Activated CD8-positive, alpha-beta memory T cell treated with anti-CD3 and anti-CD28 coated beads for 48 hours (primary cell): Measurements from ENCODE around the gene AQP12A.
"Not testable (repeated sequence)": the region's sequence is repeated elsewhere in the genome, so short reads cannot be mapped to it uniquely, and the experiment has no call there.

Source experiments
- DNase-seq, 3 experiments: peaks; one replicate each; pipeline ENCODE4 v3.0.0-alpha.2; 2020; ENCODE audit warnings: low read depth in 2 of 3, low spot score in 2 of 3

The AQP12A gene

GRCh38 chr2:240659883-240660282 is 31.8 kb upstream of the AQP12A start:
- not testable (repeated sequence) for DNase-seq

- DNase-seq = no peak
These were observed 29.0 kb upstream of the AQP12A start for GRCh38 chr2:240662681-240663080.

DNA sequence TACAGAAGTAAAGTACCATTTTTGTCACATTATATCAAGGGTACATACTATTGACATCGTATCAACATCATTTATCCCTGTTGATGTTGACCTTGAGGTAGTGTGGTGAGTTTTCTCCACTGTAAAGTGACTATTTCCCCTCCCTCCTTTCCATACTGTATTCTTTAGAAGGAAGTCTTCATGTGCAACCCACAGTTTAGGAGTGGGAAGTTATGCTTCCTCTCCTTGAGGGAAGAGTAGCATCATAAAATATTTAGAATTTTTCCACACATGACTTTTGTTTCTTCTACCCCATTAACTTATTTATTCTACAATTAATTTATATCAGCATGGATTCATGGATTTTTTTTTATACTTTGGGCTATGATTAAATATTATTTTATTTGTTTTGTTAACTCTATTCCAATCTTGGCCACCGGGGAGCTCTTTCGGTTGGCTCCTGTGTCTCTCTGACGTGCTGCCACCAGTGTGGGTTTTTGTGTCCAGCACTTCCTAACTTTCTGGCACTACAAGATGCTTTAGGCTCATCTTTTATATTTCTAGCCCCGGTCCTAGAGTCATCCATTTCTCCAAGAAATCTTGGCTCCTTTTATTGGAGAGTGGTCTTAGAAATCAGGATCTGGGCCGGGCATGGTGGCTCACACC is 28.0 kb upstream of the AQP12A start:
- no peak for DNase-seq

DNA sequence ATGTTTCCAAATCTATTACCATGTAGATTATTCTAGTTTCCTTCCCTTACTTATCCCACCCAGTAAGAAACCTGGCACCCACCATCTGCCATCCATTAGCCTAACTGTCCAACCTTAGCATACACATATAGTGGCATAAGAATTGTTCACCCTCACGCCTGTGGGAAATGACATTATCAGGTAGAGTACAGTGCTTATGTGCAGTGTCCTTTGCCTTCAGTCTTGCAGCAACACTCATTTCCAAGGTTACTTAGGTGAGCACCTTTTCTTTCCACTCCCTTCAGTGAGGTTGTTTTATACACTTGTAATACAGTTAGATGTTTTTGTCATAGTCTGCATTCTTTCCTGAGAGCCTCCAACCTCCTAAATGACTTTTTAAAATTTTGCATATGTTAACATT is 27.0 kb upstream of the AQP12A start:
- DNase-seq = no peak

- no peak for DNase-seq
These were observed 21.3 kb upstream of the AQP12A start for GRCh38 chr2:240670402-240670801.

DNA sequence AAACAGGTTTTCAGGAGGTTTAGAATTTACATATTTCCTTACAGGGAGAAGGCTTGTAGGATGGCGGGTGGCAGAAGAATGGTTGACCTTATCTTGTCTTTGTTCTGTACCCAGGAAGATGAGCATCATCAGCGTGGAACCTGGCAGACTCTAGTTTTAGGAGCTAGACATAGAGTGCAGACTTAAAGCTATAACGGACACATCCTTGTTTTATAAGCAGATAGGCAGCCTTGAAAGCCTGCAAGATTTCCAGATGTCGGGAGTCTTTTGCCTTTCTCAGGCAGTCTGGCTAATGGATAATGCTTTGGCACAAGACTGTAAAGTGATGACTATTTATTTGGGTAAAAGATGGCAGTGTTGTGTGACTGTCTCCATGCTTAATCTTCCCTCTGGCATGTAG is 20.7 kb upstream of the AQP12A start:
- no peak for DNase-seq

- DNase-seq = no peak
These were observed 19.5 kb upstream of the AQP12A start for GRCh38 chr2:240672076-240672700.

DNA sequence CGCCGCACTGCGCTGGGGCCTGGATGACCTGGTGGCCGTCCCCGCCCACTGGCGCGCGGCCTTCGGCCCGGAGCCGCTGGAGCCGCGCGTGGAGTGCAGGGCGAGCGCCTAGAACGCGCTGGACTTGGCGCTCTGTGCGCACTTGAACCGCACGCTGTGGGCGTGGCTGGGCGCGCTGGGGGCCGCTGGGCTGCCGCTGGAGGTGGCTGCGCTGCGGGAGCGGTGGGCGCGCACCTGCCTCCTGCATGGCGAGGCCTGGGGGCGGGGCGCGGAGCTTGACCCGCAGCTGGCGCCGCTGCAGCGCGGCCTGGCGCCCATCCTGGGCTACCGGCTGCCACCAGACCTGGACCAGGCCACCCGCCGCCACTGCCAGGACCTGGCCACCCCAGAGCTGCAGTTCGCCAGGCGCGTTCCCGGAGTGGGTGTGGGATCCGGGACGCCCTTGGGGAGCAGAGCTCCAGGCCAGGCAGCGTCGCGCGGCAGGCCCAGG is 18.9 kb upstream of the AQP12A start:
- DNase-seq = no peak

- DNase-seq = not testable (repeated sequence)
These were observed 17.0 kb upstream of the AQP12A start for GRCh38 chr2:240674461-240675184.

DNA sequence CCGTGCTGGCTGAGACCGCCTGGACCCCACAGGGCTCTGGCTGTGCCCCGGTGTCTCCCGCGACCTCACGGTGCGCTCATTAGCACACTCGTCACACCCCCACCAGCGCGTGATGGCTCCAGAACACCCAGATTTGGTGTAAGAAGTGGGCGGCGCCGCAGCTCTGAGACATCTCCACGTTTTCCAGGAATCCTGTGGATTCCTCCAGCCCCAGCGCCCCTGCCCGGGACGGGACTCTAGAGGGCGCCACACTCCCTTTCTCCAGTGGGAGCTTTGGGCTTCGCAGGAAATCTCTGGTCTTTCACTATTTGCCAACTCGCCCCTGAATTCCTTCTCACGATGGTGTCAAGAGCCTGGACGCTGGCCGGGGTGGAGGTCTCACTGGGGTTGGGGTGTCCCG is 16.3 kb upstream of the AQP12A start:
- DNase-seq = not testable (repeated sequence)

DNA sequence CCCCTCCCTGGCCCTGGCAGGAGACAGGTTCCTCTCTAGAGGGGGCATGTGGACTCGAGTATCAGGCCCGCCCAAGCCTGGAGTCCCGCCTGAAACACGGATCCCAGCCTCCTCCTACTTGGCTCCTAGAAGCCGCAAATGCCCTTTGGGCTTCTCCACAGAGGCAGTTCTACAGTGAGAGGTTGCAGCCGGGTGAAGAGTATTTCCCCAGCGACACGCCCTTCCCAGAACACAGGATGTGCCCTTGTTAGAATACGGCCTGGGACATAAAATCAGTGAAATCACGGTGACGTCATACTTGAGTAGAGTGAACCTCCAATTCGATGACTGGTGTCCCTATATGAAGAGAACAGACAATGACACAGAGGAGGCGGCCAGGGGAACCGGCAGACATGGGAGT is 13.6 kb upstream of the AQP12A start:
- not testable (repeated sequence) for DNase-seq

DNA sequence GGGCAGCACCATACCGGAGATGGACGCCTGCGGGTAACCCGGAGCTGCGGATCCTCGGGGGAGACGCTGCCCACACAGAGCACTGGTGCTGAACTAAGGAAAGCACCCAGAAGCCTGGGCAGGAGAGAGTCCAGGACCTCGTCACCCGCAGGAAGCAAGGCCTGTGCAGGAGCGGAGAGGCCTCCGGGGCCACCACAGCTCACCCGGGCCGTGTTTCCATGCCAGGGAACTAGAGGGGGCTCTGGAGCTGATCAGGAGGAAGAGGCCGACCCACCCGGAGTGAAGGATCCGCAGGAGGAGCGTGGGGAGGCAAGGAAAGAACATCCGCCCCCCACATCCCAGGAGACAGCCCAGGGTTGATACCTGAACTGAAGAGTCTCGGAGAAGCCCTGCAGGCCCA is 12.8 kb upstream of the AQP12A start:
- not testable (repeated sequence) for DNase-seq

DNA sequence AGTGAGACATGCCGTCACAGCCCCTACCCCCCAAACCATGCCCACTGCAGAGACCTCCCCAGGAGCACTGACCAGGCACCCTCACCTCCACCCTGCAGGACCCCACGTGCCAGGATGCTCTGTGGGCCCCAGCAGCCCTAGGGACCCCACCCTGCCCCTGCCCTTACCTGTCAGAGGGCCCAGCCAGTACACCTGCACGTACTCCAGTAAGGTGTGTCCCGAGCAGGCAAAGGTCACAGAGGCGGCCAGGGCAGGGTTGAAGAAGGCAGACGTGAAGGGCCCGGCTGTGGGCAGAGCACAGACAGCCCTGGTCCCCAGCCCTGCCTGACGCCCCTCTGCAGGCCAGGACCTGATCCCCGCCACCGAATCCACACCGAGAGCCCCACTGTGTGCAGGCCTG is 11.5 kb upstream of the AQP12A start:
- not testable (repeated sequence) for DNase-seq

DNA sequence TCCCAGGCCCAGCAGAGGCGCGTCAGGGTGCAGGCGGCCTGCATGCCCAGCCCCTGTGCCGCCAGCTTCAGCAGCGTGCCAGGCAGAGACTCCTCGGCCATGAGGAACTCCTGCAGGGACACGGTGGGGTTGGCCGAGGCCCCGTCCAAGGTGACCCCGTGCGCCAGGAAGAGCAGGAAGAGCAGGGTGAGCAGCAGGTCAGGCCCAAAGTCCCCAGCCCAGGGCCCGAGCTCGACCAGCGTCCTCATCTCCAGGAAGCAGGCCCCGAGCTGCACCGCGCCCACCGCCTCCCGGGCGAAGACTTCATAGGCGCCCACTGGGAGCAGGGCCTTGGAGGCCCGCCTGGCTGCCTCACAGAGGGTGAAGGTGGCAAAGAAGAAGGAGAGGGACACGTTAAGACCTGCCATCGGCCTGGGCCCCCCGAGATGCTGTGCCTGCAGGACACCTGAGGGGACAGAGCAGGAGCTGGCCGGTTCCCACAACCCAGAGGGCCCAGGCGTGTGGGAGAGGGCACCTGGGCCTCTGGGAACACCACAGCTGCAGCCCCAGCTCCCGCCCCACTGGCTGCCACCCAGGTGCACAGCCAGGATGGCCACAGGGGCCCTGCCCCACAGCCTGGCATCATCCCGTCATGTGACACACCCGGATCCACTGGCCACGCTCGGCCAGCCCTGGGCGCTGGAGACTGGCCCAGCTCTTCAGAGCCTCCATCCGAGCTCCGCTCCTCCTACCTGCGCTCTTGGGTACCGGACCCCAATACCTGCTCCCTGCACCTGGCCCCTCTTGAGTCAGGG is 9.0 kb upstream of the AQP12A start, which contains the start of gene AQP12B:
Gene AQP12B, minus strand, starts transcription at position 455 of the 794 bp plus-strand sequence. Its CDS starts 48 bp downstream, at position 407.
- not testable (repeated sequence) for DNase-seq

- DNase-seq = not testable (repeated sequence)
These were observed 8.2 kb upstream of the AQP12A start for GRCh38 chr2:240683329-240683979.

DNA sequence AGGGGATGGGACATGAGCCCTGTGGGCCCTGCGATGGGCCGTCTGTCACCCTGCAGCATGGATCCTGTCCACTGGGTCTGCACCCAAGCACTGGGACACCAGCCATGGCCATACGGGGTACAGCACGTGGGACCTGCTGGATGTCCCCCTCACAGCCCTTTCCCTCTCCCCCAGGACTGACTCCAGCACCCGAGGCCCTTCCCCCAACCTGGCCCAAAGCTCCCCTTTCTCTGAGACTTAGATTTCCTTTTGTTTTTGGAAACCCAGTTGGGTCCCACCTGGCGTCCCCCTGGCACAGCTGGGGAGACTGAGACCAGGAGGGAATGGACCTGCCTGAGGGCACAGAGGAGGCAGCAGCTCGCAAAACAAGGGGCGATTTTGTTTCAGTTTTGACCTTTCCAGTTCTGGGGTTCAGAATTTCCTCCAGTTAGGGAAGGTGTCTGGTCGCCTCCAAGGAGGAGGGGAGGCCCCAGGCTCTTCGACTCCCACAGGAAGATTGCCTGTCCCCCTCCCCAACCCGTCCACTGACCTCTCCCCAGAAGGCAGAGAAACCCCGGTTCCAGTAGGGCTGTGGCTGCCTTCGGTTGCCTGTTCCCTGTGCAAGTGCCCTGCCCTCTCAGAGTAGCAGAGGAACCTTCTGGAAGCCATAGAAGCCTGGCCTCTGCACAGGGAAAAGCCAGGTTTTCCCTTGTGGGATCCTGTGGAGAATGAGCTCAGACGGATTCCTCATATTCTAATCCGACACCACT is 7.5 kb upstream of the AQP12A start:
- DNase-seq = not testable (repeated sequence)

GRCh38 chr2:240685771-240686371 is 5.8 kb upstream of the AQP12A start:
- no peak for DNase-seq

DNA sequence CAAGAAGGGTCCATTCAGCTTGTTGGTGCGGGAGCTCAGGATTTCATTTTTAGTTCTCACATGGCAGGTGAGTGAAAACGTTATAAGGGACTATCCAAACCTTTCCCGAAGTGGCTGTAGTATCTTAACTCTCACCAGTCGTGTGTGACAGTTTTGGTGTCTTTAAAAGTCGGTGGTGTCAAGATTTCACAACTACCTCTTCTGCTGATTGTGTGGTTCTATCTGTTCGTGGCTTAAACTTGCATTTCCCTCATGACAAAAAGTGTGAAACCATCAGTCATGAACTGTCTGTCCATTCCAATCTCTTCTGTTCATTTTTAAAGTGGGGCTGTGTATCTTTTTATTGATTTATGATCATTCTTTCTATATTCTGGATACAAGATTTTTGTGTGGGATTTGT is 5.2 kb upstream of the AQP12A start:
- no peak for DNase-seq

DNA sequence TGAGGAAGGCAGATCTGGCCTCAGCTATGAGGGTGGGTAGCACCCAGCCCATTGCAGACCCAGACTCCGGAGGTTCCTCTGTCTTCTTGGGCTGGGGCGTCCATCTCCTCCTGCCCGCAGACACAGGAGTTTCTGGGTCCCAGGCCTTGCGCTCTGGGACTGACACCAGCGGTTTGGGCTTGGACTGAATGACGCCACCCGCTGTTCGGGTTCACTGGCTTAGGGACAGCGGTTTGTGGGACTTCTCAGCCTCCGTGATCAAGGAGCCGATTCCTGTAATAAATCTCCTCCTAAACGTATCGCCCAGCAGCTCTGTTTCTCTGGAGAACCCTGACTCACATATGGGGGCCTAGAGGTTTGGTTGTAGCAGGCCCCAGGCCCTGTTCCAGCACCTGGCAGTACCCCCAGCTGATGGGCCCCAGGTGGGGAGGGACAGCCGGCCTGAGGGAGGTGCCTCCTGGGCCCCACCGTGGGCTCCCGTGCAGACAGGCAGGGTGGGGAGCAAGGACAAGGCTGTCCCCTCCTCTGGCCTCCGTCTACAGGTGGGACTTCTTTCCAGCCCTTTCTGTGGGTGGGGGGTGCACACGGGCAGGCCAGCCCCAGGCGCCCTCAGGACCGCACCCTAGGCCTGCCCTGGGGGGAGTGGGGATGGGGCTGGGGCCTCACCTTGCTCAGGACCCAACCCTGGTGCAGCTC is 4.5 kb upstream of the AQP12A start:
- DNase-seq = no peak
